ENCODE measurements around the gene RALY. TPM values are rescaled to one million over a fixed set of nuclear protein-coding genes. Genes with fewer than 3 reads are reported as not detected.
A peak's percentile ranks its signal among the peaks of the same experiment; 100 is the strongest.
"Not testable (repeated sequence)": the region's sequence is repeated elsewhere in the genome, so short reads cannot be mapped to it uniquely, and the experiment has no call there.

RALY gene
- total RNA-seq, 4 donors from 2014 or later: 100 to 115 (median 106) TPM

DNA sequence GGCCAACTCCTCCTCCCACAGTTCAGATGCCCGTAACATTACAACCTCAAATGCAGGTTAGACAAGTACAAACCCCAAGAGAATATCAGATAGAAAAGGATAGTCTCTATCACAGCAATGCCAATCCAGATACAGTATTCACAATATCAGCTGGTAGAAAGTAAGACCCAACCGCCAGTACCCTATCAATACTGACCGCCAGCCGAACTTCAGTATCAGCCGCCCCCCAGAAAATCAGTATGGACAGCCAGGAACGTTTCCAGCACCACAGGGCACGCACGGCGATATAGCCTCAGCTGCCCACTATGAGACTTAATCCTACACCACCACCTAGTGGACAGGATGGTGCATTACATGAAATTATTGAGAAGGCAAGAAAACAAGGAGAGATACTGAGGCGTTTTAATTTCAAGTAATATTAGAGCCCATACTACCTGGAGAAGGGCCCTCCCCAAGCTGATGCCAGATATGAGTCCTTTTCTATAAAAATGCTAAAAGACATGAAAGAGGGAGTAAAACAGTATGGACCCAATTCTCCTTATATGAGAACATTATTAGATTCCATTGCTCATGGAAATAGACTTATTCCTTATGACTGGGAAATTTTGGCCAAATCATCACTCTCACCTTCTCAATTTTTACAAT is 135.9 kb downstream of the RALY start:
- Histone ChIP-seq H3K9me3 (no peaks in the 10 kb centered on the region), H3K27ac (no peak overlapping the region), H3K36me3 (no peaks in the 10 kb centered on the region), H3K4me1 (no peaks in the 10 kb centered on the region), H3K27me3 (no peaks in the 10 kb centered on the region), H3K4me3 (no peak overlapping the region)
- DNase-seq: peak in 2 of 3 donors; percentile 45 to 73
- no peak for TF ChIP-seq POLR2A (IDR thresholded peaks at IDR 0.05)
- TF ChIP-seq, protein P1, sequence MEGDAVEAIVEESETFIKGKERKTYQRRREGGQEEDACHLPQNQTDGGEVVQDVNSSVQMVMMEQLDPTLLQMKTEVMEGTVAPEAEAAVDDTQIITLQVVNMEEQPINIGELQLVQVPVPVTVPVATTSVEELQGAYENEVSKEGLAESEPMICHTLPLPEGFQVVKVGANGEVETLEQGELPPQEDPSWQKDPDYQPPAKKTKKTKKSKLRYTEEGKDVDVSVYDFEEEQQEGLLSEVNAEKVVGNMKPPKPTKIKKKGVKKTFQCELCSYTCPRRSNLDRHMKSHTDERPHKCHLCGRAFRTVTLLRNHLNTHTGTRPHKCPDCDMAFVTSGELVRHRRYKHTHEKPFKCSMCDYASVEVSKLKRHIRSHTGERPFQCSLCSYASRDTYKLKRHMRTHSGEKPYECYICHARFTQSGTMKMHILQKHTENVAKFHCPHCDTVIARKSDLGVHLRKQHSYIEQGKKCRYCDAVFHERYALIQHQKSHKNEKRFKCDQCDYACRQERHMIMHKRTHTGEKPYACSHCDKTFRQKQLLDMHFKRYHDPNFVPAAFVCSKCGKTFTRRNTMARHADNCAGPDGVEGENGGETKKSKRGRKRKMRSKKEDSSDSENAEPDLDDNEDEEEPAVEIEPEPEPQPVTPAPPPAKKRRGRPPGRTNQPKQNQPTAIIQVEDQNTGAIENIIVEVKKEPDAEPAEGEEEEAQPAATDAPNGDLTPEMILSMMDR (IDR thresholded peaks at IDR 0.05): peak; percentile 70 to 94 (median 90)

DNA sequence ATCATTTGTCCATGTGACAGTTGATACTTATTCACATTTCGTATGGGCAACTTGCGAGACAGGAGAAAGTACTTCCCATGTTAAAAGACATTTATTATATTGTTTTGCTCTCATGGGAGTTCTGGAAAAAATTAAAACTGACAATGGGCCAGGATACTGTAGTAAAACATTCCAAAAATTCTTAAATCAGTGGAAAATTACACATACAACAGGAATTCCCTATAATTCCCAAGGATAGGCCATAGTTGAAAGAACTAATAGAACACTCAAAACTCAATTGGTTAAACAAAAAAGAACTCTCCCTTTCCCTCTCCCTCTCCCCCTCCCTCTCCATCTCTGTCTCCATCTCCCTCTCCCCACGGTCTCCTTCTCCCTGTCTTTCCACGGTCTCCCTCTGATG is 137.8 kb downstream of the RALY start:
- H3K36me3 ChIP-seq: no peaks in the 10 kb centered on the region
- H3K4me3 ChIP-seq: no peak overlapping the region
- no peak overlapping the region for H3K27ac ChIP-seq
- no peaks in the 10 kb centered on the region for H3K4me1 ChIP-seq
- no peak for TF ChIP-seq POLR2A (IDR thresholded peaks at IDR 0.05)
- TF ChIP-seq, protein P1 (IDR thresholded peaks at IDR 0.05): no peak
- H3K9me3 ChIP-seq: no peaks in the 10 kb centered on the region
- DNase-seq: no peak
- H3K27me3 ChIP-seq: no peaks in the 10 kb centered on the region

DNA sequence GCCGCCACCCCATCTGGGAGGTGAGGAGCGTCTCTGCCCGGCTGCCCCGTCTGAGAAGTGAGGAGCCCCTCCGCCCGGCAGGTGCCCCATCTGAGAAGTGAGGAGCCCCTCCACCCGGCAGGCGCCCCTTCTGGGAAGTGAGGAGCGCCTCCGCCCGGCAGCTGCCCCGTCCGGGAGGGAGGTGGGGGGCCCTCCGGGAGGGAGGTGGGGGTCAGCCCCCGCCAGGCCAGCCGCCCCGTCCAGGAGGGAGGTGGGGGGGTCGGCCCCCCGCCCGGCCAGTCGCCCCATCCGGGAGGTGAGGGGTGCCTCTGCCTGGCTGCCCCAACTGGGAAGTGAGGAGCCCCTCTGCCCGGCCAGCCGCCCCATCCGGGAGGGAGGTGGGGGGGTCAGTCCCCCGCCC is 138.8 kb downstream of the RALY start:
- H3K9me3 ChIP-seq: not testable (repeated sequence)

DNA sequence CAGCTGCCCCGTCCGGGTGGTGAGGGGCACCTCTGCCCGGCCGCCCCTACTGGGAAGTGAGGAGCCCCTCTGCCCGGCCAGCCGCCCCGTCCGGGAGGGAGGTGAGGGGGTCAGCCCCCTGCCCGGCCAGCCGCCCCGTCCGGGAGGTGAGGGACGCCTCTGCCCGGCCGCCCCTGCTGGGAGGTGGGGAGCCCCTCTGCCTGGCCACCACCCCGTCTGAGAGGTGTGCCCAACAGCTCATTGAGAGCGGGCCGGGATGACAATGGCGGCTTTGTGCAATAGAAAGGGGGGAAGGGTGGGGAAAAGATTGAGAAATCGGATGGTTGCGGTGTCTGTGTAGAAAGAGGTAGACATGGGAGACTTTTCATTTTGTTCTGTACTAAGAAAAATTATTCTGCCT is 139.2 kb downstream of the RALY start:
- not testable (repeated sequence) for H3K36me3 ChIP-seq, H3K27me3 ChIP-seq, DNase-seq

More for the DNA sequence above, 138.8 kb downstream of the RALY start:
- H3K36me3 ChIP-seq, H3K27me3 ChIP-seq, DNase-seq, H3K4me3 ChIP-seq, H3K27ac ChIP-seq, H3K4me1 ChIP-seq: not testable (repeated sequence)

DNA sequence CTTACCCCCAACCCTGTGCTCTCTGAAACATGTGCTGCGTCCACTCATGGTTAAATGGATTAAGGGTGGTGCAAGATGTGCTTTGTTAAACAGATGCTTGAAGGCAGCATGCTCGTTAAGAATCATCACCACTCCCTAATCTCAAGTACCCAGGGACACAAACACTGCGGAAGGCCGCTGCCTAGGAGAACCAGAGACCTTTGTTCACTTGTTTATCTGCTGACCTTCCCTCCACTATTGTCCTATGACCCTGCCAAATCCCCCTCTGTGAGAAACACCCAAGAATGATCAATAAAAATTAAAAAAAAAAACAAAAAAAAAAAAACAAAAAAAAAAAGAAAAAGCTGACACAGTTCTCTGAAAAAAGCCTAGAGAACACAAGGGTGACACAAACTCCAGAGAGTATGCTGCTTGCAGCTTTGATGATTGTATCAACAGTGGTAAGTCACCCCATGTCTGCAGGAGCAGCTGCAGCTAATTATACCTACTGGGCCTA is 139.7 kb downstream of the RALY start:
- H3K36me3 ChIP-seq, H3K9me3 ChIP-seq, H3K4me1 ChIP-seq, H3K27ac ChIP-seq, H3K4me3 ChIP-seq, H3K27me3 ChIP-seq, DNase-seq: not testable (repeated sequence)

More for the DNA sequence above, 139.2 kb downstream of the RALY start:
- H3K4me1 ChIP-seq, H3K27ac ChIP-seq, H3K4me3 ChIP-seq, H3K9me3 ChIP-seq: not testable (repeated sequence)

Small RNAs within 50 kb of the gene (small RNA-seq; reads per million reads assigned to genes)
- gene MIR4755: 0 to 0.13 reads per million in 2 donors

Other genes with a start within 250 kb of the RALY start
- gene CHMP4B, start 182.6 kb upstream of the RALY start, total RNA-seq: 100 to 1,000 TPM in 3 of 4 donors, 10 to 100 TPM in 1; 80.0 to 137 (median 111) TPM
- 10 to 100 TPM; 25.0 to 48.7 (median 30.6) TPM for gene EIF2S2, start 118.3 kb downstream of the RALY start, total RNA-seq
- gene ASIP, start 247.5 kb downstream of the RALY start, total RNA-seq: not detected

Data from Peyer's patch (tissue), 4 donors.